ENCODE data around the gene MFAP1.
A peak's percentile ranks its signal among the peaks of the same experiment; 100 is the strongest.
"Not testable (repeated sequence)": the region's sequence is repeated elsewhere in the genome, so short reads cannot be mapped to it uniquely, and the experiment has no call there.

Gene MFAP1

GRCh38 chr15:43815064-43815463 is 9.4 kb downstream of the MFAP1 start:
- not testable (repeated sequence) for DNase-seq

GRCh38 chr15:43808960-43809678 is 15.4 kb downstream of the MFAP1 start:
- DNase-seq = no peak

DNA sequence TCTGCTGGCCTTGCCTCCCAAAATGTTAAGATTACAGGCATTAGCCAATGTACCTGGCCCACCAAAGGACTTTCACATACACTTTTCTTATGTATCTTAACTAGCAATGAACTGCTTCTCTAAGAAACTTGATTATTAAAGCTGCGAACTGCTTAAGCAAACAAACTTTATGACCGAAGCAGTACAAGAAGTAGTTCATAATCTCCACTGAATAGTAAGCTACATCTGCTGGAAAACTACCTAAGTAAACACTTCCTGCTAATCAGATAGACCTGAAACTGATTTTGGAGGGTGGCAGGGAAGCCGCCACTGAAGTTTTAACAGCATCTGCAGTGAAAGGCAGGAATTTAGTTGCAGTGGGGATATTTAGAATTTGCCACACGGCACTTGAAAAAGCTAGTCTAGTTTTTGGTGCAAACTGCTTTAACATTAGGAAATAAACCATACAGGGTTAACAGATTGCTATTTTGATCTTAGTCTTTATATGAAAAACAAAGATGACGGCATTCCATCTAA is 16.0 kb downstream of the MFAP1 start:
- no peak for DNase-seq

- not testable (repeated sequence) for DNase-seq
Measured at GRCh38 chr15:43802676-43803075, 21.8 kb downstream of the MFAP1 start.

DNA sequence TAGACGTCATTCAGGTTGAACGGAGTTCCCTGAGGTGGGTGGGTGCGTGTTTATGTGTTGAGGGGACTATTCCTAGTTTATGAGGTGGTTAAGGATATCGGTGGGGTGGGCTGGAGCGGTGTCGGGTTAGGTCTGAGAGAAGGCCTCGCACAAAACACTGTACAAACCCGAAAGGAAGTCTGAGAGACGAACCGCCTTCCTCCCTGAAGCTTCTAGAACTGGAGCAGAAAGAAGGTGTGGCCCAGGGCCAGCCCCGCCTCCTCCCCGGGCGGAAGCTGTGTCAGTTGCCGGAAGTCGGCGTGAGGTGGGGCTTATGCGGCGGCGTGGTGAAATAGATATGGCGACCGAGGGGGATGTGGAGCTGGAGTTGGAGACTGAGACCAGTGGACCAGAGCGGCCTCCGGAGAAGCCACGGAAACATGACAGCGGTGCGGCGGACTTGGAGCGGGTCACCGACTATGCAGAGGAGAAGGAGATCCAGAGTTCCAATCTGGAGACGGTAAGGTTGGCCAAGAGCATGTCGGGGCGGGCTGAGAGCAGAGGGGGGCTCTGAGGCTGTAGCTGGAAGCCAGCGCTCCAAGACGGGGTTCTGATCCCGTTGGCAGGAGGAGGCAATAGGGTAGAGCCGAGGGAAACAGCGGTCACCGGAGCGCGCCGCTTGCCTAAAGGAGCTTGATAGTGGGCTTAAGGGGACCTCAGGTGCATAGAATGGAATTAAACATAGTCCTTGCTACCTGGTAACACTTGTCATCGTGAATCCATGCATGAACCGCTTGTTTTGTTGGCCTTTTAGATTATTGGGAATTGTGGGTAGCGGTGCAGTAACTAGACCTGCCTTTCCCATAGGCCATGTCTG is 24.0 kb downstream of the MFAP1 start, which contains the start of gene HYPK:
Gene HYPK (plus strand): TSS at position 314 of the 856 bp plus-strand sequence. CDS start 24 bp downstream, at position 338.
- peak; percentile 85 to 94 for DNase-seq

DNA sequence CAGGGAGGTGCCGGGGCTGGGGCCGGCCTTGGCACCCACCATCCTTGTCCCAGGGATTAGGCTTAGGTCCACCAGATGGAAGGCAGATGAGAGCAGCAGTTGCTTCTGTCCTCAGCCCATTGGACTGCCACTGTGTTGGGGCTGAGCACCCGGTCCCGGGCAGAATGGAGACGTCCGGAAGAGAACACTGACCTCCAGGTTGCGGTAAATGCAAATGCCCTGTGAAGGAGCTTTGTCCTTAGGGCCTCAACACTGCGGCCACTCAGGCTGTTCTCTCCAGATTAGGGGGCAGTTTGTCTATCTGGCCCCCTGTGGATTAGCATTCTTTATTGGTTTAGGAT is 24.6 kb downstream of the MFAP1 start, which contains the start of gene SERINC4:
Gene SERINC4 (minus strand): TSS at position 276 of the 341 bp plus-strand sequence. CDS start 234 bp downstream, at position 42.
- DNase-seq = no peak

DNA sequence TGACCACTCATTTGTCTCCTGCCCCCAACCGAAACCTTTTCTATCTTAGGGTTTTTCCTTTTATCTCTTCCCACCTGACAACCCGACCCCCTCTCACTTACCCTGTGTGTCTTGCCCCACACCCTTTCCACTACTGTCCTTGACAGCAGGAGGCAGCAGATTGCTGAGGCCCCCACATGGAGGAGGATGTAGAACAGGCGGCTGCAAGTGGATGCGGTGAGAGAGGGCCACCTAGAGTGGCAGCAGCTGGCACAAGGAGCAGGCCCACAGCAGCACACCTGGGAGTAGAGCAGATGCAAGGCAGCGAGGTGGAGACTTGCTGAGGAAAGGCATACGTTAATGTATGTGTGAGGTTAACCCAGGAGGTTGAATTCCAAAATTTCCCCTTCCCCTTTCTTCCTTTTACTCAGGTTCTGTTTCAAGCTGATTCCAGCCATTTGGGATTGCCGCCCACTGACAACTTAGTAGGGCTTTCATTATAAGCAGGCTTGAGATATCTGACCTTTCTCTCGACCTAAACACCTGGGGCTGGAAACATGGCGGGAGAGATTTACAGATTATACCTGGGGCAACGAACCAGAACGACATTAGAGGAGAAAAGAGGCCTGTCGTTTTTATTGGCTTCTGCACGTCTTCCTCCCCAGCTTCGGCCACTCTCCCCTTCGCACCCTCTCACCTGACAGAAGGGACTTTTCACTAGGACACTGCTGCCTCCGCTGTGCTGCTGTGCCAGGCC is 25.1 kb downstream of the MFAP1 start:
- no peak for DNase-seq

DNA sequence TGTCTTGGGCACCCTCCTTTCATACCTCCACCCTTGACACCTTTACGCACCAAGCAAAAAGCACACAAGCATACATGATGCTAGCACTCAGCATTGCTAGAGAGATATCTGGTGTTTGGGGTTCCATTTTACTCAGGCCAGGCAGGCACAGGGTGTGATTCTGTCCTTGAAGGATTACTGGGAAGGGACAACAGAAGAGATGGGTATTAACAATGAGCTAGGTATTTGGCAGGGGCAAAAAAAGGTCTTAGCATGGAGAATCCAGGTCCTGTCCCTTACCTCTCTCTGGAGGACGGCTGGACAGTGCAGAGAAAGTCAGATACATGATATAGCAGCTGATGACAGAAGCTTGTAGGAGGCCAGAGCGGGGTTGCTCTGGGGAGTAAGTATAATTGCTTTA is 27.9 kb downstream of the MFAP1 start:
- no peak for DNase-seq

- no peak for DNase-seq
Measured at GRCh38 chr15:43795997-43796396, 28.5 kb downstream of the MFAP1 start.

- no peak for DNase-seq
Measured at GRCh38 chr15:43795197-43795596, 29.3 kb downstream of the MFAP1 start.

- DNase-seq = no peak
Measured at GRCh38 chr15:43794269-43795037, 30.0 kb downstream of the MFAP1 start.

GRCh38 chr15:43793647-43794046 is 30.8 kb downstream of the MFAP1 start:
- DNase-seq = no peak

GRCh38 chr15:43792761-43793476 is 31.6 kb downstream of the MFAP1 start:
- no peak for DNase-seq

- peak; percentile 99 to 100 for DNase-seq
Measured at GRCh38 chr15:43791993-43792760, 32.3 kb downstream of the MFAP1 start, which contains the start of gene SERF2. TSS of gene SERF2 (plus strand) at chr15:43792320. CDS start at chr15:43792377, 57 bp downstream.

DNA sequence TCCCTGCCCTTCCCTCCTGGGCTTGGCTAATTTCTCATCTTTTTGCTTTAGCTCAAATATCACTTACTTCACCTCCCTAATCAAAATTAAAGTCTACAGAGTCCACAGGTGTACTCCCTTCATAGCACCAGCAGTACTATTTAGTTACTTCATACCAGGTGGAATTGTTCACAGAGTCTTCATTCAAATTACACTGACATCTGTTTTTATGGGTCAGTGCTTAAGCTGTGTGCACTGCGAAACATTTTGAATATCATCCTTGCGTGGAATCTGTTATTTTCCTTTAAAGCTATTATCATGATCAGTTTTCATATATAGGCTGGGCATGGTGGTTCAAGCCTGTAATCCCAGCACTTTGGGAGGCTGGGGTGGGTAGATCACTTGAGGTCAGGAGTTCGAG is 35.1 kb downstream of the MFAP1 start:
- no peak for DNase-seq

DNA sequence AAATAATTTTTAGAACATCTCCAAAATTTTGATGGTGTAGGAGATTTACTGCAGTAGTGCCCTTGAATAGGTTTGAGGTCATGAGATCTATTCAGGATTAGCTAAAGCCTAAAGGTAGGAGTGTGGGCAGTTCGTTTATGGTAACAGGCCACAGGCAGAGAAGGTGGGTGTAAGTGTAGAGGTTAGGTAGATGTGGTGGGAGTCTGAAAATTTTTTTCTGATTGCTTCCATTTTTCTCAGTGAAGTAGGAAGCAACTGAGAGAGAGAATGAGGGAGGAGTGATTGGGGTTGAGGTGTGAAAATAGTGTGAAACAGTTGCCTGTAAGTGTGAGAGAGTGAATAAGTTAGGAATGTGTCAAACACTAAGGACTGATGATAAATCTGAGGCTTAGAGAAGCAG is 45.5 kb downstream of the MFAP1 start:
- DNase-seq = no peak

GRCh38 chr15:43777267-43777914 is 47.1 kb downstream of the MFAP1 start:
- DNase-seq = peak in 1 of 2 donors; percentile 46

DNA sequence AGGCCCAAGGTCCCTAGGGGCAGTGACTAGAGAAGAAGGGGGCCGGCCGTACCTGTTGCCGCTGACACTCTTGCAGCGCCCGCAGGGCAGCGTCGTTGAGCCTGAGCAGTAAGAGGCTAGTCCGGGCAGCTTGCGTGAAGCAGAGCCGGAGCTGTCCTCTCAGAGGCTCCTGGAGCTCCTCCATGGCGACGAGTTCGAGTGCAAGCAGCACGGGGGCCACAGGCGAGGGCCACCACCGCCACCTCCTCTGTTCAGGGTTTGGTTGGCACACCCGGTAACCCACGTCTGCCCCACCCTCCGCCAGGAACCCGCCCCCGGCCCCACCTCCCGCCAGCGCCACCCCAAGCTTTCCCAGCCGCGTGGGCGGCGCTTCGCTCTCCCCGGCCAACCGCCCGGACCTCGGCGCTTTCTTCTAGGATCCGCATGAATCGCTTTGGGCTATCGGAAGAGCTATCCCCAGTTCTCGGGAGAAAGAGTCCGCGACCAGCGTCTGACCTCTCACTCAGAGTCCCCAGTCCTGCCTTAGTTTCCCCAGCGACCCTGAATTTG is 47.7 kb downstream of the MFAP1 start, which contains the start of gene ELL3:
Gene ELL3 (minus strand): TSS at position 249 of the 549 bp plus-strand sequence. CDS start 65 bp downstream, at position 184.
- peak in 1 of 2 donors; percentile 61 for DNase-seq

DNA sequence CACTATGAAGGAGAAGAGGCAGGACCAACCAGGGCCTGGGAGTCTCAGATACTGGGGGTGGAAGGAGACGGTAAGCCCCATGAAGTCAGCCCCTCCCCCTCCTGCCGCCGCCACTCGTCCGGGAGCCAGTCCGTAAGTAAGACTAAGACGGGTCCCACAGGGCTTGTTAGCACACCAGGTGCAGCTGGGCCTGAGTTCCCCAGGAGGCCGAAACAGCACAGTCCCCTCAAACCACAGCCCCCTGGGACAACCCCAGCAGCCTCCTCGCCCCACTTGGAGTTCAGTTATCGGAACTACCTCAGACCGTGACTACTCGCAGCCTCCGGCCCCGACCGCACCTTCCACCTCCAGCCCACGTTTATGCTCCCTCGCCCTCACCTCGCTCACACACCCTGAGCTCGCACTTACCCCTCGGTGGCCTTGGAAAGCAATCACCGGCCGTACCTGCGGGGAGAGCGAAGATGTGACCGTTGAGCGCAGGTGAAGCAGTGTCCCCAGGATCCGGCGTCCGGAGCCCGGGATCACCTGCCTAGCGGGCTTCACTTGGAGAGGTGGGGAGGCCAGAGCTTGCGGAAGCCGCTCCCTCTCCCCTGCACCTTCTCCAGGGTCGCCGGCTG is 48.3 kb downstream of the MFAP1 start:
- no peak for DNase-seq
